GM23338 (cell line): ENCODE data around the gene SYP. TPM values are rescaled to one million over a fixed set of nuclear protein-coding genes. Genes with fewer than 3 reads are reported as not detected.

Source experiments
- ATAC-seq: fragments of 200-7000 bp; cut with Tn5 transposase; 3 replicates; pipeline ENCODE4 v1.9.1; 2020
- DNase-seq: peaks from one replicate; pipeline ENCODE4 v3.0.0-alpha.2; 2015; ENCODE audit warnings: low spot score
- H2AFZ ChIP-seq: fragments of 200-600 bp; sonication (generic); 2 replicates; pipeline ENCODE4 v1.8.0; 2016; ENCODE audit warnings: antibody characterized with exemption, mild to moderate bottlenecking, moderate library complexity
- H3F3A ChIP-seq: fragments of 200-600 bp; sonication (generic); replicated peaks from 2 replicates; pipeline ENCODE4 v1.8.0; 2017; ENCODE audit warnings: antibody characterized with exemption, mixed run types, low read depth
- H3K27ac ChIP-seq: fragments of 200-600 bp; sonication (generic); 2 replicates; pipeline ENCODE4 v1.6.1; 2016; ENCODE audit warnings: low read depth
- H3K27me3 ChIP-seq: fragments of 200-600 bp; sonication (generic); 2 replicates; pipeline ENCODE4 v1.8.0; 2016; ENCODE audit warnings: mild to moderate bottlenecking, mixed run types, moderate library complexity; ENCODE audit not compliant: insufficient read depth
- H3K36me3 ChIP-seq: fragments of 200-600 bp; sonication (generic); 2 replicates; pipeline ENCODE4 v1.8.0; 2016; ENCODE audit warnings: mild to moderate bottlenecking; ENCODE audit not compliant: insufficient read depth
- H3K4me1 ChIP-seq: fragments of 200-600 bp; sonication (generic); 2 replicates; pipeline ENCODE4 v1.8.0; 2016; ENCODE audit warnings: mild to moderate bottlenecking, moderate library complexity; ENCODE audit not compliant: insufficient read depth
- H3K4me2 ChIP-seq: fragments of 200-600 bp; sonication (generic); 2 replicates; pipeline ENCODE4 v1.7.1; 2017; ENCODE audit warnings: mixed run types
- H3K4me3 ChIP-seq: fragments of 200-600 bp; sonication (generic); 2 replicates; pipeline ENCODE4 v1.6.1; 2016; ENCODE audit warnings: mixed run types
- H3K79me2 ChIP-seq: fragments of 200-600 bp; sonication (generic); replicated peaks from 2 replicates; pipeline ENCODE4 v1.8.0; 2017; ENCODE audit warnings: mild to moderate bottlenecking; ENCODE audit not compliant: insufficient read depth
- H3K9me2 ChIP-seq: fragments of 200-600 bp; sonication (generic); 2 replicates; pipeline ENCODE4 v1.8.0; 2017; ENCODE audit not compliant: insufficient read depth
- H4K20me1 ChIP-seq: fragments of 200-600 bp; sonication (generic); replicated peaks from 2 replicates; pipeline ENCODE4 v1.8.0; 2017; ENCODE audit warnings: mild to moderate bottlenecking; ENCODE audit not compliant: insufficient read depth
- H3K27ac Mint-ChIP-seq: 2 replicates; pipeline ENCODE4 v1.8.0; 2020; ENCODE audit warnings: inconsistent platforms, mild to moderate bottlenecking, moderate library complexity, mixed read lengths
- H3K27me3 Mint-ChIP-seq: 3 replicates; pipeline ENCODE4 v1.8.0; 2022; ENCODE audit warnings: low read depth, mild to moderate bottlenecking, moderate library complexity, mixed read lengths, inconsistent platforms; ENCODE audit not compliant: insufficient read depth, poor library complexity
- H3K36me3 Mint-ChIP-seq: 3 replicates; pipeline ENCODE4 v1.8.0; 2021; ENCODE audit warnings: low read depth, mild to moderate bottlenecking, inconsistent platforms, moderate library complexity, mixed read lengths
- H3K4me1 Mint-ChIP-seq: 3 replicates; pipeline ENCODE4 v1.8.0; 2020; ENCODE audit warnings: mild to moderate bottlenecking, inconsistent platforms, mixed read lengths
- H3K4me3 Mint-ChIP-seq: 3 replicates; pipeline ENCODE4 v1.8.0; 2021; ENCODE audit warnings: moderate library complexity, mild to moderate bottlenecking, inconsistent platforms, mixed read lengths
- H3K9me3 Mint-ChIP-seq: 3 replicates; pipeline ENCODE4 v1.8.0; 2020; ENCODE audit warnings: moderate library complexity, mild to moderate bottlenecking, inconsistent platforms, mixed read lengths
- CREB1 ChIP-seq: fragments of 250-450 bp; sonication (Bioruptor Pico); IDR thresholded peaks from 2 replicates; pipeline ENCODE4 v1.5.0; 2020; ENCODE audit warnings: low read depth, mild to moderate bottlenecking, moderate library complexity
- ETS1 ChIP-seq: IDR thresholded peaks from 2 replicates; pipeline ENCODE4 v1.6.1; 2016; ENCODE audit warnings: antibody characterized with exemption
- EZH2 ChIP-seq: fragments of 200-600 bp; sonication (generic); IDR thresholded peaks from one replicate; pipeline ENCODE4 v1.8.0; 2017; ENCODE audit warnings: antibody characterized with exemption, mild to moderate bottlenecking, low read depth; ENCODE audit not compliant: unreplicated experiment
- EZH2phosphoT487 ChIP-seq: fragments of 200-600 bp; sonication (generic); IDR thresholded peaks from one replicate; pipeline ENCODE4 v1.8.1; 2018; ENCODE audit warnings: antibody characterized with exemption; ENCODE audit not compliant: unreplicated experiment
- JUNB ChIP-seq: IDR thresholded peaks from one replicate; pipeline ENCODE4 v1.6.1; 2016; ENCODE audit warnings: antibody characterized with exemption; ENCODE audit not compliant: unreplicated experiment
- NANOG ChIP-seq: IDR thresholded peaks from 2 replicates; pipeline ENCODE4 v1.6.1; 2016; ENCODE audit warnings: antibody characterized with exemption, borderline replicate concordance
- POLR2AphosphoS5 ChIP-seq: IDR thresholded peaks from 2 replicates; pipeline ENCODE4 v1.6.1; 2016; ENCODE audit warnings: antibody characterized with exemption, low read depth
- REST ChIP-seq: IDR thresholded peaks from one replicate; pipeline ENCODE4 v1.6.1; 2018; ENCODE audit warnings: antibody characterized with exemption; ENCODE audit not compliant: unreplicated experiment
- STAT1 ChIP-seq: IDR thresholded peaks from one replicate; pipeline ENCODE4 v1.6.1; 2016; ENCODE audit warnings: antibody characterized with exemption; ENCODE audit not compliant: unreplicated experiment
- ZNF114 ChIP-seq: fragments of 250-450 bp; sonication (Bioruptor Pico); IDR thresholded peaks from 2 replicates; pipeline ENCODE4 v1.5.0; 2020; ENCODE audit warnings: mild to moderate bottlenecking, moderate library complexity
- ZNF331 ChIP-seq: fragments of 250-450 bp; sonication (Bioruptor Pico); IDR thresholded peaks from 2 replicates; pipeline ENCODE4 v1.5.0; 2020; ENCODE audit warnings: low read depth, mild to moderate bottlenecking, moderate library complexity
- ZNF462 ChIP-seq: fragments of 250-450 bp; sonication (Bioruptor Pico); IDR thresholded peaks from 2 replicates; pipeline ENCODE4 v1.5.0; 2020; ENCODE audit warnings: mild to moderate bottlenecking, moderate library complexity
- polyA plus RNA-seq: library from polyadenylated mRNA; unstranded; fragments of >200 nt; fragmentation: Nextera tagmentation; extraction: Ambion mirVana; gene quantifications from 2 replicates; pipeline ENCODE4 v1.2.1, GENCODE V29; 2016
- total RNA-seq: library from RNA; depleted of rRNA; stranded (reverse); fragments of >200 nt; shearing (Covaris generic); gene quantifications from 2 replicates; pipeline ENCODE4 v1.2.3, GENCODE V29; 2014
- TF ChIP-seq, protein P1 (sequence below), 2 experiments: fragments of 200-600 bp in 1 of 2; sonication (generic) in 1 of 2; conservative IDR thresholded peaks; 2 replicates each; pipeline versions ENCODE4 v1.5.1 to v1.6.1; 2016 to 2017; ENCODE audit warnings: antibody characterized with exemption in 2 of 2, low read depth in 2 of 2, mild to moderate bottlenecking in 2 of 2, moderate library complexity in 1 of 2

SYP gene
- total and polyA plus RNA-seq, 2 experiments from 2014 or later: 3.7 to 9.1 TPM

DNA sequence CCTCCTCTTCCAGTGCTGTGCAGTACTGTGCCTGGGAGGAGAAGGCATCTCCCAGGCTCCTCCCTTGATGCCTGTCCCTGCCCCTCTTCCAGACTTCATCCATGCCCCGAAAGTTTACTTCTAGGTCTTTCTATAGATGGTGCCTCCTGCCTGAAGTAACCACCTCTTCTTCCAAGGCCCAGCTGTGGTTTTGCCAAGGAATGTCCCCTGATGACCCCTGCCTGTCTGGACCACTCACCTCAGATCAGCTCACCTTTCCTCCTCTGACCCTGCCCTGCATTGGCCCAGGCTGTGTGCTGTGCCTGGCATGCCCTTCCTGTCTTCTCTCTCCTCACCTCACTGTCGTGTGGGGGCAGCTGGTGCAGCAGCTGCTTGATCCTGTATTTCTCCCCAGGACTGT is 20.6 kb downstream of the SYP start (continued):
- TF ChIP-seq ZNF462 (no peak), ZNF114 (CRISPR knock-in tag) (no peak), JUNB (no peak), EZH2phosphoT487 (no peak), NANOG (no peak)

DNA sequence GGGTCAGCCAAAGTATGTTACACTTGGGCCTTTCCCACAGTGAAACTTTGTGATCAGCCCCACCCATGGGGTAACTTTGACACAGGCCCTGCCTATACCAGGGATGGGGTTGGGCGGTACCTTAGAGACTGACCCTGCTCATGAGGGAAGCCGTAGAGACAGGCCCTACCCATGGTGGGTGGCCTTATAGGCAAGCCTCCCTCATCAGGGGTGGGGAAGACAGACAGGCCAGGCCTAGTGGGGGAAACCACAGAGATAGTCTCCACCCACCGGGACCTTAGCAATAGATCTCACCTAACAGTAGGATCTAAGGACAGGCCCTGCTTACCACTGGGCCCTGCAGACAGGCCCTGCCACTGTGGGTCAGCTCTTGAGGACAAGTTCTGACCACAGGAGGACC is 21.5 kb downstream of the SYP start:
- H2AFZ ChIP-seq: no peak overlapping the region
- H3K4me1 ChIP-seq: no peaks in the 10 kb centered on the region
- no peaks in the 10 kb centered on the region for H4K20me1 ChIP-seq
- peaks cover 2% of the 10 kb centered on the region for H3K27me3 Mint-ChIP-seq
- ATAC-seq: no peak
- H3K4me3 ChIP-seq: no peak overlapping the region
- peaks cover 1% of the 10 kb centered on the region for H3K27me3 ChIP-seq
- H3K36me3 ChIP-seq: no peaks in the 10 kb centered on the region
- H3K9me3 Mint-ChIP-seq: no peaks in the 10 kb centered on the region; the same call in 2 of the 3 replicates
- H3K79me2 ChIP-seq: no peaks in the 10 kb centered on the region
- H3K4me1 Mint-ChIP-seq: peaks cover 12% of the 10 kb centered on the region
- no peaks in the 10 kb centered on the region for H3F3A ChIP-seq
- H3K36me3 Mint-ChIP-seq: peaks cover 37% of the 10 kb centered on the region
- DNase-seq: no peak
- H3K27ac ChIP-seq: no peak overlapping the region
- H3K27ac Mint-ChIP-seq: no peak overlapping the region
- H3K4me2 ChIP-seq: no peak overlapping the region
- no peaks in the 10 kb centered on the region for H3K9me2 ChIP-seq
- H3K4me3 Mint-ChIP-seq: no peak overlapping the region
- TF ChIP-seq, protein P1, sequence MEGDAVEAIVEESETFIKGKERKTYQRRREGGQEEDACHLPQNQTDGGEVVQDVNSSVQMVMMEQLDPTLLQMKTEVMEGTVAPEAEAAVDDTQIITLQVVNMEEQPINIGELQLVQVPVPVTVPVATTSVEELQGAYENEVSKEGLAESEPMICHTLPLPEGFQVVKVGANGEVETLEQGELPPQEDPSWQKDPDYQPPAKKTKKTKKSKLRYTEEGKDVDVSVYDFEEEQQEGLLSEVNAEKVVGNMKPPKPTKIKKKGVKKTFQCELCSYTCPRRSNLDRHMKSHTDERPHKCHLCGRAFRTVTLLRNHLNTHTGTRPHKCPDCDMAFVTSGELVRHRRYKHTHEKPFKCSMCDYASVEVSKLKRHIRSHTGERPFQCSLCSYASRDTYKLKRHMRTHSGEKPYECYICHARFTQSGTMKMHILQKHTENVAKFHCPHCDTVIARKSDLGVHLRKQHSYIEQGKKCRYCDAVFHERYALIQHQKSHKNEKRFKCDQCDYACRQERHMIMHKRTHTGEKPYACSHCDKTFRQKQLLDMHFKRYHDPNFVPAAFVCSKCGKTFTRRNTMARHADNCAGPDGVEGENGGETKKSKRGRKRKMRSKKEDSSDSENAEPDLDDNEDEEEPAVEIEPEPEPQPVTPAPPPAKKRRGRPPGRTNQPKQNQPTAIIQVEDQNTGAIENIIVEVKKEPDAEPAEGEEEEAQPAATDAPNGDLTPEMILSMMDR (conservative IDR thresholded peaks at IDR 0.05; ENCODE audit: low read depth in 2 of 2): no peak
- TF ChIP-seq REST: no peak
- no peak for TF ChIP-seq ETS1
- no peak for TF ChIP-seq ZNF331
- TF ChIP-seq JUNB: no peak
- no peak for TF ChIP-seq STAT1
- TF ChIP-seq EZH2: no peak
- TF ChIP-seq CREB1 (CRISPR knock-in tag): no peak
- TF ChIP-seq ZNF114 (CRISPR knock-in tag): no peak
- TF ChIP-seq NANOG: no peak
- TF ChIP-seq EZH2phosphoT487: no peak
- no peak for TF ChIP-seq POLR2AphosphoS5
